GM18505 (cell line): ENCODE data around the gene CEACAM1.
"Not testable (repeated sequence)": the region's sequence is repeated elsewhere in the genome, so short reads cannot be mapped to it uniquely, and the experiment has no call there.

Experiments used
- ATAC-seq: cut with Tn5 transposase; IDR thresholded peaks from one replicate; pipeline ENCODE4 v1.9.1; 2021; ENCODE audit not compliant: unreplicated experiment
- POLR2A ChIP-seq: IDR thresholded peaks from 4 replicates; pipeline ENCODE4 v1.6.1; 2011; ENCODE audit warnings: borderline replicate concordance; ENCODE audit not compliant: insufficient read depth, insufficient read length; ENCODE audit errors: extremely low read depth

CEACAM1 gene

GRCh38 chr19:42528354-42529247, at the start of gene CEACAM1:
TSS of gene CEACAM1 (minus strand) at chr19:42528481. CDS start at chr19:42528374, 107 bp downstream.
- no peak for ATAC-seq

GRCh38 chr19:42577016-42577415, 48.7 kb upstream of the CEACAM1 start:
- no peak for TF ChIP-seq POLR2A
- no peak for ATAC-seq

More at GRCh38 chr19:42528354-42529247, at the start of gene CEACAM1:
- TF ChIP-seq POLR2A, result no peak

GRCh38 chr19:42576241-42576640, 48.0 kb upstream of the CEACAM1 start:
- TF ChIP-seq POLR2A, result no peak
- no peak for ATAC-seq

- ATAC-seq, result no peak
- TF ChIP-seq POLR2A, result no peak
These were observed 45.4 kb upstream of the CEACAM1 start for GRCh38 chr19:42573642-42574041.

GRCh38 chr19:42571116-42571515, 42.8 kb upstream of the CEACAM1 start:
- no peak for ATAC-seq
- TF ChIP-seq POLR2A, result no peak

- no peak for TF ChIP-seq POLR2A
- ATAC-seq, result no peak
These were observed 40.9 kb upstream of the CEACAM1 start for GRCh38 chr19:42569193-42569592.

GRCh38 chr19:42568006-42568405, 39.7 kb upstream of the CEACAM1 start:
- no peak for TF ChIP-seq POLR2A
- ATAC-seq, result no peak

GRCh38 chr19:42567567-42567966, 39.3 kb upstream of the CEACAM1 start:
- TF ChIP-seq POLR2A, result no peak
- no peak for ATAC-seq

- no peak for ATAC-seq
- TF ChIP-seq POLR2A, result no peak
These were observed 35.3 kb upstream of the CEACAM1 start for GRCh38 chr19:42563352-42564210.

GRCh38 chr19:42561512-42561911, 33.2 kb upstream of the CEACAM1 start:
- no peak for ATAC-seq
- no peak for TF ChIP-seq POLR2A

- no peak for TF ChIP-seq POLR2A
- ATAC-seq, result no peak
These were observed 32.5 kb upstream of the CEACAM1 start for GRCh38 chr19:42560731-42561130.

GRCh38 chr19:42558450-42559150, 30.3 kb upstream of the CEACAM1 start:
- TF ChIP-seq POLR2A, result no peak
- no peak for ATAC-seq

- not testable (repeated sequence) for ATAC-seq
These were observed 29.1 kb upstream of the CEACAM1 start for GRCh38 chr19:42557386-42557871.
